ENCODE results near the gene AVEN. TPM values are rescaled to one million over a fixed set of nuclear protein-coding genes. Genes with fewer than 3 reads are reported as not detected.

The AVEN gene
- total and polyA plus RNA-seq, 2 donors (not counting 3 experiments of a cell fraction or from before 2014, with no cell fraction given), result 7.7 to 23.3 TPM

GRCh38 chr15:33825453-33825852, 213.6 kb downstream of the AVEN start:
- POLR2A ChIA-PET, result no interaction called here
- no peak for TF ChIP-seq CTCF (IDR thresholded peaks at IDR 0.05; ENCODE audit: extremely low read depth in 1 of 2, insufficient read depth in 1 of 2, low read depth in 1 of 2, low read length in 2 of 2)
- no peak for TF ChIP-seq POLR2A (IDR thresholded peaks at IDR 0.05; ENCODE audit: low read depth, low read length)
- no peak for TF ChIP-seq EZH2 (IDR thresholded peaks at IDR 0.05; ENCODE audit: borderline replicate concordance, low read depth, low read length, severe bottlenecking)
- TF ChIP-seq FOS (IDR thresholded peaks at IDR 0.05; ENCODE audit: borderline replicate concordance, insufficient read depth, low read length), result no peak
- TF ChIP-seq MAX (IDR thresholded peaks at IDR 0.05; ENCODE audit: insufficient read depth, insufficient read length), result no peak
- TF ChIP-seq MYC (IDR thresholded peaks at IDR 0.05; ENCODE audit: low read depth, low read length), result no peak
- TF ChIP-seq POLR2AphosphoS5 (IDR thresholded peaks at IDR 0.05; ENCODE audit: insufficient read depth, low read depth, low read length), result no peak
- TF ChIP-seq JUN (IDR thresholded peaks at IDR 0.05; ENCODE audit: borderline replicate concordance, insufficient read depth, insufficient read length, low read depth), result no peak
- TF ChIP-seq GATA2 (IDR thresholded peaks at IDR 0.05; ENCODE audit: insufficient read depth, insufficient read length, low read depth, low read length), result no peak
- Histone ChIP-seq H3K27me3 (ENCODE audit: control insufficient read depth in 2 of 2, insufficient read depth in 2 of 2, low read length in 2 of 2) (peaks cover 0 to 1% of the 10 kb centered on the region in 2 experiments), H3K4me3 (replicated peaks in 1 of 3; ENCODE audit: insufficient read depth in 1 of 3, low read depth in 1 of 3, low read length in 3 of 3) (no peak overlapping the region), H3K4me1 (ENCODE audit: control insufficient read depth, extremely low read depth, insufficient read depth, low read length) (no peaks in the 10 kb centered on the region), H3K9me1 (replicated peaks; ENCODE audit: control insufficient read depth, extremely low read depth, insufficient read depth, low read length) (no peaks in the 10 kb centered on the region), H3K36me3 (ENCODE audit: control insufficient read depth in 2 of 2, extremely low read depth in 1 of 2, insufficient read depth in 2 of 2, low read length in 2 of 2) (no peaks in the 10 kb centered on the region), H2AFZ (ENCODE audit: low read depth, low read length) (no peak overlapping the region), H3K9me3 (replicated peaks; ENCODE audit: control insufficient read depth, insufficient read depth, low read length) (no peaks in the 10 kb centered on the region), H3K4me2 (ENCODE audit: insufficient read depth, low read length) (no peak overlapping the region), H3K9ac (replicated peaks; ENCODE audit: extremely low read depth, insufficient read depth, low read length) (no peak overlapping the region), H4K20me1 (replicated peaks; ENCODE audit: control insufficient read depth, extremely low read depth, insufficient read depth, low read length) (no peaks in the 10 kb centered on the region), H3K27ac (ENCODE audit: insufficient read depth, low read depth, low read length) (no peak overlapping the region), H3K79me2 (ENCODE audit: control insufficient read depth, insufficient read depth, low read length) (no peaks in the 10 kb centered on the region)
- FAIRE-seq, result no peak
- no TSS peak for BruUV-seq (replicated peaks)
- dilution Hi-C loops (cut with MboI; ENCODE audit: extremely low pct_ligation_motif_present, low sequenced_read_pairs) (no loop called here), intact Hi-C loops (cut with micrococcal nuclease) (no loop called here)
- CTCF ChIA-PET, result no interaction called here
- no peak for DNase-seq (ENCODE audit: low read depth, low spot score)

All from endothelial cell of umbilical vein (primary cell).